Measurements from ENCODE around the gene AQP4. TPM values are rescaled to one million over a fixed set of nuclear protein-coding genes. Genes with fewer than 3 reads are reported as not detected.

Gene AQP4
- total RNA-seq, 1 donor from 2014 or later = not detected

DNA sequence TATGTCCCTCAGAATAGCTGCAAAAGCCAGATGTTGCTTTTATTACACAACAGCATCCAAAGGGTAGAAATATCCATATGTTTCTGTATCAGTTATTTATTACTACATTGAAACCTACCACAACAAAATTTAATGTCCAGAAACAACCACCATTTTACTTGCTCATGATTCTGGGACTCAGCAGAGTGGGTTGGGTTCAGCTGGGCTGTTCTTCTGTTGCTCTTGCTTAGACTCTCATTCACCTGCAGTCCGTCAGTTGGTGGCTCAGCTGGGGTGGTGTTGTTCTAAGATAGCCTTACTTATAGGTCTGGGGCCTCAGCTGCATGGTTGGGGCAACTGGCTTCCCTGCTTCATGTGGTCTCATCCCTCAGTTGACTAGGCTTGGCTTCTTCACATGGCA lies 21.7 kb downstream of the AQP4 start:
- DNase-seq (ENCODE audit: extremely low read depth, low read depth, low spot score) = no peak

- no peak for DNase-seq (ENCODE audit: extremely low read depth, low read depth, low spot score)
Measured at GRCh38 chr18:26840965-26841364, 24.5 kb downstream of the AQP4 start.

DNA sequence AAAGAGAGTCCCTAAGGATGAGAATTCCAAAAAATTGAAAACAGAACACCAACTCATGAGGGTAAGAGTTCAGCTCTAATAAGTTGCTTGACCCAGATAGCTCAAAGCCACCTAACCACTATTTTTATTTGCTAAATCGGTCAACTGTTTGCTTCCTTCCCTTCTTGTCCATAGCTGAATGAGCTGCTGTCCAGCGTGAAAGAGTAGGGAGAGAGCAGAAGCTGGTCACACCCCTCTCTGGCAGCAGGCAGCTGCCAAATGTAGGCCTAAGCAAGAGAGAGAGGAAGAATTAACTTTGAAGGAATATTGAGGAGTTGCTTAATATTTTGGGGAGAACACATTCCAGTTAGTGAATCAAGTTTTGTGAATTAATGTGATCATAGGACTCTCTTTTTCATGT lies 25.9 kb downstream of the AQP4 start:
- no peak for DNase-seq (ENCODE audit: extremely low read depth, low read depth, low spot score)

DNA sequence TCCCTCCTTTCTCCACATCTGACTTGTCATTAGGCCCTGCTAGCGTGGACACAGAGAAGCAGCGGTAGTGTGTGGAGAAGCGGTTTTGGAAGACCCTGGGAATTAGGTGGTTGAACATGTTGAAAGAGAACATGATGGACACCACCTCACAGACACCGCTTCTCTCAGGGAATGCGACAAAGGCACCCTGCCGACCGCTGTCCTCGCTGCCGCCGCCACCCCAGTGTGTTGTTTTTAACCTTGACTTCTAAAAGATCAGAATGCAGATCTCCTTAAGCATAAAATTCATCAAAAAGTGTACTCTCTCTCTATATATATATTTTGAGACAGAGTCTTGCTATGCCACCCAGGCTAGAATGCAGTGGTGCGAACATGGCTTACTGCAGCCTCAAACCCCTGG lies 33.2 kb downstream of the AQP4 start:
- no peak for DNase-seq (ENCODE audit: extremely low read depth, low read depth, low spot score)

DNA sequence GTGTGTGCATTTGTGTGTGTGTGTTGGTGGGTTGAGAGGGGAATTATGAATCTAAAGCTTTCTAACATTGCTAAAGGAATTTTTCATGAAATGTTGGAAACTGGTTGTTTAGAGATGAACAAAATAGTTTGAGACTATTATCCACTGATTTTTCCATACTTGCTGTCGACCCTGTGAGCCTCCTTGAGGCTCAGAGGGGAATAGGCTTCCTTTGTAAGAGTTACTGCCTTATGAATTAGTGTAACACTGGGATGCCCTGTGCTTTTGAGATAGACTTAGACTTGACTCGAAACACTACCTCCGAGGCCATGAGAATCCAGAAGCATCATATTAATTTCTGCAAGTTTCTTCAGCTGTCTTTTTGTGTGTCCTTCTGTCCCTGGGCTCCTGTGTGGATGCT lies 37.9 kb downstream of the AQP4 start:
- DNase-seq (ENCODE audit: extremely low read depth, low read depth, low spot score) = no peak

GRCh38 chr18:26826656-26827235 lies 38.8 kb downstream of the AQP4 start:
- no peak for DNase-seq (ENCODE audit: extremely low read depth, low read depth, low spot score)

- no peak for DNase-seq (ENCODE audit: extremely low read depth, low read depth, low spot score)
Measured at GRCh38 chr18:26821181-26821580, 44.3 kb downstream of the AQP4 start.

- DNase-seq (ENCODE audit: extremely low read depth, low read depth, low spot score) = no peak
Measured at GRCh38 chr18:26819046-26819445, 46.5 kb downstream of the AQP4 start.

DNA sequence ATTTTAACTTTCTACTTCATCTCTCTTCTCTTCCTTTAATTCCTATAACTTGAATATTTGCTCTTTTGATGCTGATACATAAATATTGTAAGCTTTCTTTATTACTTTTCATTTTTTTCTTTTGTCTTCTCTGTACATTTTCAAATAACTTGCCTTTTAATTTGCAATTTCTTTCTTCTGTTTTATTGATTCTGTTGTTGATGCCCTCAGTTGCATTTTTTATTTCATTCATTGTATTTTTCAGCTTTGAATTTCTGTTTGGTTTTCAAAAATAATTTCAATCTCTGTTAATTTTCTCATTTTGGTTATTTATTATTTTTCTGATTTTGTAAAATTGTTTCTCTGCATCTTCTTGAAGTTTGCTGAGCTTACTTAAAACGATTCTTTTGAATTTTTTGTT lies 47.0 kb downstream of the AQP4 start:
- DNase-seq (ENCODE audit: extremely low read depth, low read depth, low spot score) = no peak

DNA sequence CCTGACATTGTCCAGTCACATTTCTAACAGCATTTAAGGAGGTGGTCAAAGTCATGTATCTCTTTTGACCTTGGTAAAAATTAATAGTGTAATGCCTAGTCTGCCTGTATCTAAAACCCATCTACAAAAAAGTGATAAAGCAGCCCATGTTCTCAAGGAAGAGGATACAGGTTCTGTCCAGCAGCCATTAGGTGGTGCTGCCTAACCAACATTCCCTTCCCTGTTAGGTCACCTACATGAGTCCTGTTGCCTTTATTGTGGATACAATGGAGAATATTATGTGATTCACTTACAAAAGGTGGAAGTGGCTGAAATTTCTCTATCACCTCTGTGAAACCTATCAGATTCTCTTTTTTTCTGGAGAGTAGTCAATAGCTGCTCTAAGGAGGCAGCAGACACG lies 52.5 kb downstream of the AQP4 start:
- no peak for DNase-seq (ENCODE audit: extremely low read depth, low read depth, low spot score)

- no peak for DNase-seq (ENCODE audit: extremely low read depth, low read depth, low spot score)
Measured at GRCh38 chr18:26812462-26812861, 53.0 kb downstream of the AQP4 start.

GRCh38 chr18:26809346-26809745 lies 56.2 kb downstream of the AQP4 start:
- no peak for DNase-seq (ENCODE audit: extremely low read depth, low read depth, low spot score)

- no peak for DNase-seq (ENCODE audit: extremely low read depth, low read depth, low spot score)
Measured at GRCh38 chr18:26806224-26806623, 59.3 kb downstream of the AQP4 start.

- DNase-seq (ENCODE audit: extremely low read depth, low read depth, low spot score) = no peak
Measured at GRCh38 chr18:26804519-26804918, 61.0 kb downstream of the AQP4 start.

DNA sequence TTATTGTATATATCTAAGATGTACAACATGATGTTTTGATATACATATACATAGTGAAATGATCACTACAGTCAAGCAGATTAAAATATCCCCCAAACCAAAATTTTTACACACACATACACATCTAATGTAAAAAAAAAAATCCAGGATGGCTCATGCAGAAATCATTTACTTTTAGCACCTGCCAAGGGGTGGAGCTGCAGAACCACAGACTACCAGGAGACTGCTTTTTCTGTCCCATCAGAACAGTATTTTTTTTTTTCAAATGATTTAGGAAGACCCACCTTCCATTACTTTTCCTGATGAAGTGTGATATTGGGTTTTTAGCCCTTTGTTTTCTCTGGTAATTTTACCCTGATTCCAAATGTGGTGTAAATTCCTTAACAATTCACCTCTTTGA lies 61.9 kb downstream of the AQP4 start:
- DNase-seq (ENCODE audit: extremely low read depth, low read depth, low spot score) = no peak

DNA sequence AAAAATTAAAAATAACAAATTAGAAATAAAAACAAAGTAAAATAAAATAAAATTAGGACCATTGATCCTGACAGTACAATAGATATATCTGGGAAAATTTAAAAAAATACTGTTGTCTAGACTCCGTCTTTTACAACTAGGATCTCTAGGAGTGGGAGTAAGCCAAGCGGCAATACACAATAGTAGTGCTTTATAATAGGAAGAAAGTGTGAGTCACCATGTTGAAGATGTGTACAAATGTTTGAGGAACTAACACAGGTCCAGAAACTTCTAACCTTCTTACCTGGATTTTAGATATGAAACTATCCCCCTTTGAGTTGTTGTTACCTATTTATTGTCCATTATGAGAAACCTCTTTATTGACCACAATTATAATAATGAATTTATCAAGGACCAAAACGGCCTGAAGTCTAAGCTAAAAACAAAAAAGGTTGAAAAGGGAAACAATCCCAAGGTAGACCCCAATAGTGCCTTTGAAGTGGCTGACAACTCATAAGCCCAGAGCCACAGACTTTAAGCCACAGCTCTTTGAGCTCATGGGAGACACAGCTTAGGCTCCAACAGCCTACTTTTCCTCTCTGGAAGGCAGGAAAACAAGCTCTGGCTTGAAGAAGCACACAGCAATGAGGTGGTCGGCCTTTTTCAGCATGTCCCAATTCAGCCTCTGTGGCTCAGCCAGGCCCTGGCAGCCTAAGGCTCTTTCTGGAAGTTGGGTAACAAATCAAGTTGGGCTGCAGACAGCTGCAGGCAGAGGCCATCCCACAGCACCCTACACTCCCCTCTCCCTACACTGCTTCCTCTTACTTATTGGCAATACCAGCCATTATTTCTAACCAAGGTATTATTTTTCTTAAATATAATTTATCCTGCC lies 62.9 kb downstream of the AQP4 start:
- DNase-seq (ENCODE audit: extremely low read depth, low read depth, low spot score) = no peak

Measured in glomerular endothelial cell (primary cell).